8988T (cell line): ENCODE data around the gene PMM2.

Source experiments
- DNase-seq: peaks from one replicate; pipeline ENCODE4 v3.0.0; 2011

The PMM2 gene

GRCh38 chr16:8890549-8890921, 92.9 kb downstream of the PMM2 start:
- DNase-seq: no peak

GRCh38 chr16:8892101-8892575, 94.5 kb downstream of the PMM2 start:
- DNase-seq: no peak

- DNase-seq: no peak
Measured at GRCh38 chr16:8893426-8893825, 95.8 kb downstream of the PMM2 start.

GRCh38 chr16:8893976-8894690, 96.5 kb downstream of the PMM2 start:
- DNase-seq: no peak

- DNase-seq: no peak
Measured at GRCh38 chr16:8894736-8895334, 97.2 kb downstream of the PMM2 start.

GRCh38 chr16:8898660-8899318, 101.2 kb downstream of the PMM2 start:
- DNase-seq: no peak
